Ascending aorta (tissue), 2 donors: ENCODE measurements around the gene HAGHL. TPM values are rescaled to one million over a fixed set of nuclear protein-coding genes. Genes with fewer than 3 reads are reported as not detected.

ENCODE experiments used
- DNase-seq, 2 donors: peaks; one replicate each; pipeline ENCODE4 v3.0.0-alpha.2; 2019; ENCODE audit warnings: low spot score in 2 of 2
- H3K27ac ChIP-seq, 2 donors: fragments of 200-600 bp; sonication (generic); one replicate each; pipeline ENCODE4 v1.5.1; 2016 to 2017; ENCODE audit warnings: mild to moderate bottlenecking in 1 of 2
- H3K27me3 ChIP-seq: fragments of 200-600 bp; sonication (generic); one replicate; pipeline ENCODE4 v1.5.1; 2017
- H3K36me3 ChIP-seq, 2 donors: fragments of 200-600 bp; sonication (generic); one replicate each; pipeline ENCODE4 v1.5.1; 2016
- H3K4me1 ChIP-seq, 2 donors: fragments of 200-600 bp; sonication (generic); one replicate each; pipeline ENCODE4 v1.5.1; 2016 to 2017; ENCODE audit warnings: mild to moderate bottlenecking in 1 of 2
- H3K4me3 ChIP-seq, 2 donors: fragments of 200-600 bp; sonication (generic); one replicate each; pipeline ENCODE4 v1.5.1; 2016 to 2017; ENCODE audit warnings: mild to moderate bottlenecking in 1 of 2
- H3K9me3 ChIP-seq, 2 donors: fragments of 200-600 bp; sonication (generic); one replicate each; pipeline ENCODE4 v1.5.1; 2016
- CTCF ChIP-seq, 3 experiments: fragments of 200-600 bp in 2 of 3; fragments of 450-650 bp in 1 of 3; sonication (generic) in 2 of 3; IDR thresholded peaks; one replicate each; pipeline ENCODE4 v1.5.1; 2016 to 2019; ENCODE audit warnings: antibody characterized with exemption in 3 of 3, mild to moderate bottlenecking in 1 of 3, moderate library complexity in 1 of 3
- intact Hi-C: fragments of 100-400 bp; cut with DNase I; formaldehyde crosslinking; loops from one replicate; pipeline ENCODE4 v1.15.1; 2023
- total RNA-seq: library from RNA; depleted of rRNA; stranded (reverse); fragments of >200 nt; gene quantifications from one replicate; pipeline ENCODE4 v1.1.0, GENCODE V29; 2016

HAGHL gene
- total RNA-seq, 1 donor from 2014 or later, result 9.7 TPM

DNA sequence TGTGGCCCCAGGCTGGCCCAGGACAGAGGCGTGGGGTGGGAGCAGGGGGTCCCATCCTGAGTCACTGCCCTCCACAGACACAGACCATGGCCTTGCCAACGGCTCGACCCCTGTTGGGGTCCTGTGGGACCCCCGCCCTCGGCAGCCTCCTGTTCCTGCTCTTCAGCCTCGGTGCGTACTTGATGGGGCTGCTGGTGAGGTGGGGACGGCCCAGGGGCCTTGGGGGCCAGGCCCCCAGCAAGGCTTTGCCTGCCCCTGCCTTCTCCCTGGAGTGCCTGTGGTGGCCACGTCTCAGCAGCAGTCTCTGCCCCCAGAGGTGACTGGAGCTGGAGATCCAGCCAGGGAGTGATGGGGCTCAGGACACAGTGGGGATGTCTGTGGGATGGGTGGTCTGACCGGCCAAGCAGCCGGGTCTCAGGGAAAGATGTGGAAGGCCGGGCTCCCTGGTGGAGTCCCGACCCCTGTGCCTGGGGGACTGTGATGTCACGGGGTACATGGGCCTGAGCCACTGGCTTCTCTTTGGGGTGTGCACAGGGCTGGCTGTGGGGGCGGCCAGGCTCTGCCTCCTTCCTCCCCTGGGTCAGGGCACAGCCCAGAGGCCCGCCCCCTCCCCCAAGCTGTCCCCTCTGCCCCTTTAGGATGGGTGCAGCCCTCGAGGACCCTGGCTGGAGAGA, 35.8 kb downstream of the HAGHL start:
- H3K9me3 ChIP-seq, result no peaks in the 10 kb centered on the region
- TF ChIP-seq CTCF (IDR thresholded peaks at IDR 0.05), result no peak
- no peak overlapping the region for H3K27ac ChIP-seq
- H3K27me3 ChIP-seq, result no peaks in the 10 kb centered on the region
- DNase-seq, result no peak
- H3K36me3 ChIP-seq, result no peaks in the 10 kb centered on the region
- H3K4me3 ChIP-seq, result no peak overlapping the region
- intact Hi-C loops, result no loop called here
- no peaks in the 10 kb centered on the region for H3K4me1 ChIP-seq

GRCh38 chr16:763369-764183, 36.7 kb downstream of the HAGHL start:
- no peak overlapping the region for H3K27ac ChIP-seq
- DNase-seq, result no peak
- no peaks in the 10 kb centered on the region for H3K4me1 ChIP-seq
- H3K9me3 ChIP-seq, result no peaks in the 10 kb centered on the region
- H3K36me3 ChIP-seq, result no peaks in the 10 kb centered on the region
- H3K27me3 ChIP-seq, result no peaks in the 10 kb centered on the region
- intact Hi-C loops, result no loop called here
- no peak for TF ChIP-seq CTCF (IDR thresholded peaks at IDR 0.05)
- H3K4me3 ChIP-seq, result no peak overlapping the region

DNA sequence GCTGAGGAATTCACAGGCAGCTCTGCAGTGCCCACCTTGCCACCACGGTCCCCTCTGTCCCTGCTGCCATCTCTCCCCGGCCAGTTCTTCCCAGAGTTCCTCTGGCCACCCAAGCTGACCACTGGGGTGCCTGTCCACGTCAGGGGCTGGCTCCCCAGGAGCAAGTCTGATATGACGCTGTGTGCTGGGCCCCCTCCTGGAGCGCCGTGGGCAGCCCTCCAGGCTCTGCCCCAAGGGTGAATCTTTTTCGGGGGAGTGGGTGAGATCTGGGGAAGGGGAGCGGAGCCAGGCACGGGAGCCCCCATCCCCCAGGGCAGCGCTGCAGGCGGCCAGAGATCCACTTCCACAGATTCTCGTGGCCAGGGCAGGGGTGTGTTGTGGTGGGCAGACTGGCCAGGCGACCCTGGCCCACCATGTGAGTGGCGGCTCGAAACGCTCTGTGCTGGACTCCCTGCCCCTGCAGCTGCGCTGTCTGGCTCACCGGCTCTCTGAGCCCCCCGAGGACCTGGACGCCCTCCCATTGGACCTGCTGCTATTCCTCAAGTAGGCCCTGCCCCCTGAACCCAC, 37.4 kb downstream of the HAGHL start:
- Histone ChIP-seq H3K27ac (no peak overlapping the region), H3K27me3 (no peaks in the 10 kb centered on the region), H3K4me1 (no peaks in the 10 kb centered on the region), H3K9me3 (no peaks in the 10 kb centered on the region), H3K36me3 (no peaks in the 10 kb centered on the region), H3K4me3 (no peak overlapping the region)
- DNase-seq, result no peak
- TF ChIP-seq CTCF (IDR thresholded peaks at IDR 0.05), result no peak
- intact Hi-C loops, result no loop called here

DNA sequence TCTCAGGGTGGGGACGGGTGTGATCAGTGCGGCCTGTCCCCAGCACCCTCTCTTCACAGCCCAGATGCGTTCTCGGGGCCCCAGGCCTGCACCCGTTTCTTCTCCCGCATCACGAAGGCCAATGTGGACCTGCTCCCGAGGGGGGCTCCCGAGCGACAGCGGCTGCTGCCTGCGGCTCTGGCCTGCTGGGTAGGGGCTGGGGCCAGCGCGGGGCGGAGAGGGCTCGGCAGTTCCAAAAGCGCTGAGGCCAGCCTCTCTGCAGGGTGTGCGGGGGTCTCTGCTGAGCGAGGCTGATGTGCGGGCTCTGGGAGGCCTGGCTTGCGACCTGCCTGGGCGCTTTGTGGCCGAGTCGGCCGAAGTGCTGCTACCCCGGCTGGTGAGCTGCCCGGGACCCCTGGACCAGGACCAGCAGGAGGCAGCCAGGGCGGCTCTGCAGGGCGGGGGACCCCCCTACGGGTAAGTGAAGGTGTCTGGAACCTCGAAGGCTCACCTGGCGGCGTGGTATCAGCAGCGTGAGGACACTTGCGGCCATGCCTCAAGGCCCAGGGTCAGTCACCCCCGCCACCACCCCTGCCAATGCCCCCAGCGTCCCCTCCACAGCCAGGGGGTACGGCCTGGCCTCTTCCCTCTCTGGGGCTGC, 38.1 kb downstream of the HAGHL start:
- no peaks in the 10 kb centered on the region for H3K27me3 ChIP-seq
- intact Hi-C loops, result no loop called here
- H3K27ac ChIP-seq, result no peak overlapping the region
- H3K36me3 ChIP-seq, result no peaks in the 10 kb centered on the region
- TF ChIP-seq CTCF (IDR thresholded peaks at IDR 0.05), result no peak
- H3K4me1 ChIP-seq, result no peaks in the 10 kb centered on the region
- H3K9me3 ChIP-seq, result no peaks in the 10 kb centered on the region
- DNase-seq, result no peak
- H3K4me3 ChIP-seq, result no peak overlapping the region

DNA sequence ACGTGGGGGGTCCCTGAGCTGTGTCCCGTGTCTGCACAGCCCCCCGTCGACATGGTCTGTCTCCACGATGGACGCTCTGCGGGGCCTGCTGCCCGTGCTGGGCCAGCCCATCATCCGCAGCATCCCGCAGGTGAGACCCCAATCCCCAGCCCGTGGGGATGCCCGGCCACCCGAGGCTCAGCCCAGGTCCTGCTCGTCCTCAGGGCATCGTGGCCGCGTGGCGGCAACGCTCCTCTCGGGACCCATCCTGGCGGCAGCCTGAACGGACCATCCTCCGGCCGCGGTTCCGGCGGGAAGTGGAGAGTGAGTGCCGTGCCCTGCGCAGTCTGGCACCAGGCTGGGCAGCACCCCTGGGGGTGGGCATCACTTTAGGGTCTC, 38.6 kb downstream of the HAGHL start:
- Histone ChIP-seq H3K27me3 (no peaks in the 10 kb centered on the region), H3K27ac (no peak overlapping the region), H3K9me3 (no peaks in the 10 kb centered on the region), H3K4me1 (no peaks in the 10 kb centered on the region), H3K4me3 (no peak overlapping the region), H3K36me3 (no peaks in the 10 kb centered on the region)
- TF ChIP-seq CTCF (IDR thresholded peaks at IDR 0.05), result no peak
- intact Hi-C loops, result no loop called here
- DNase-seq, result no peak
